Left ventricle myocardium inferior (tissue), 1 donor: ENCODE measurements around the gene ARID1A. TPM values are rescaled to one million over a fixed set of nuclear protein-coding genes. Genes with fewer than 3 reads are reported as not detected.

Experiments
- DNase-seq: peaks from one replicate; pipeline ENCODE4 v3.0.0-alpha.2; 2020
- H3K27ac ChIP-seq: fragments of 200-600 bp; replicated peaks from 2 replicates; pipeline ENCODE4 v1.8.0; 2021
- H3K27me3 ChIP-seq: fragments of 200-600 bp; 2 replicates; pipeline ENCODE4 v1.8.0; 2021; ENCODE audit warnings: low read depth
- H3K36me3 ChIP-seq: fragments of 200-600 bp; 2 replicates; pipeline ENCODE4 v1.8.0; 2021
- H3K4me1 ChIP-seq: fragments of 200-600 bp; 2 replicates; pipeline ENCODE4 v1.8.0; 2021
- H3K4me3 ChIP-seq: fragments of 200-600 bp; 2 replicates; pipeline ENCODE4 v1.8.0; 2021; ENCODE audit warnings: mild to moderate bottlenecking, moderate library complexity
- H3K9me3 ChIP-seq: fragments of 200-600 bp; replicated peaks from 2 replicates; pipeline ENCODE4 v1.8.0; 2021
- CTCF ChIP-seq: fragments of 200-600 bp; IDR thresholded peaks from 2 replicates; pipeline ENCODE4 v1.8.0; 2021; ENCODE audit warnings: antibody characterized with exemption, mild to moderate bottlenecking, borderline replicate concordance
- intact Hi-C: fragments of 100-400 bp; cut with micrococcal nuclease; formaldehyde crosslinking; loops from one replicate; pipeline ENCODE4 v1.11.0; 2022
- total RNA-seq: library from RNA; stranded (reverse); fragmentation: NEBNext Ultra II Directional; extraction: Animal tissue kit (Norgen Biotek cat#: 25700); gene quantifications from one replicate; pipeline ENCODE4 v1.2.1, GENCODE V29; 2021
- donor health status: DM: no; HTN: yes; CAD: no; lungs with severe emphysema.

Gene ARID1A
- total RNA-seq, 1 donor from 2014 or later, result 31.7 TPM

- TF ChIP-seq CTCF, result no peak
- H3K4me3 ChIP-seq, result peak overlapping the region; percentile 90
- H3K27ac ChIP-seq, result peak overlapping the region; percentile 99
- H3K36me3 ChIP-seq, result no peaks in the 10 kb centered on the region
- peak; percentile 80 for DNase-seq
- no peaks in the 10 kb centered on the region for H3K27me3 ChIP-seq
- peaks cover 48% of the 10 kb centered on the region for H3K4me1 ChIP-seq
- no peaks in the 10 kb centered on the region for H3K9me3 ChIP-seq
- intact Hi-C loops, result no loop called here
Measured at GRCh38 chr1:26692211-26692792, 3.5 kb upstream of the ARID1A start.

- peak overlapping the region; percentile 99 for H3K27ac ChIP-seq
- H3K36me3 ChIP-seq, result no peaks in the 10 kb centered on the region
- no peak for TF ChIP-seq CTCF
- peak overlapping the region; percentile 90 for H3K4me3 ChIP-seq
- H3K27me3 ChIP-seq, result no peaks in the 10 kb centered on the region
- H3K4me1 ChIP-seq, result peaks cover 55% of the 10 kb centered on the region
- no peaks in the 10 kb centered on the region for H3K9me3 ChIP-seq
- peak; percentile 93 for DNase-seq
- intact Hi-C loops, result no loop called here
Measured at GRCh38 chr1:26692793-26693490, 2.9 kb upstream of the ARID1A start.

GRCh38 chr1:26693599-26694572 is 1.9 kb upstream of the ARID1A start:
- Histone ChIP-seq H3K4me3 (peak overlapping the region; percentile 90), H3K27me3 (no peaks in the 10 kb centered on the region), H3K27ac (peak overlapping the region; percentile 99), H3K9me3 (no peaks in the 10 kb centered on the region), H3K4me1 (peaks cover 62% of the 10 kb centered on the region), H3K36me3 (no peaks in the 10 kb centered on the region)
- no peak for DNase-seq
- TF ChIP-seq CTCF, result no peak
- intact Hi-C loops, result no loop called here

GRCh38 chr1:26694638-26695355 is 1.0 kb upstream of the ARID1A start:
- TF ChIP-seq CTCF, result no peak
- no peaks in the 10 kb centered on the region for H3K9me3 ChIP-seq
- intact Hi-C loops, result loop anchor here (5.0 kb wide), 1 partner anchor 93 kb away; the partner anchor contains the start of gene PIGV
- DNase-seq, result no peak
- H3K4me1 ChIP-seq, result peaks cover 71% of the 10 kb centered on the region
- H3K27me3 ChIP-seq, result no peaks in the 10 kb centered on the region
- H3K36me3 ChIP-seq, result no peaks in the 10 kb centered on the region
- peak overlapping the region; percentile 99 for H3K27ac ChIP-seq
- H3K4me3 ChIP-seq, result peak overlapping the region; percentile 90
